GM23338 (cell line): Measurements from ENCODE around the gene PUM2. TPM values are rescaled to one million over a fixed set of nuclear protein-coding genes. Genes with fewer than 3 reads are reported as not detected.

Experiments
- ATAC-seq: fragments of 200-7000 bp; cut with Tn5 transposase; 3 replicates; pipeline ENCODE4 v1.9.1; 2020
- DNase-seq: peaks from one replicate; pipeline ENCODE4 v3.0.0-alpha.2; 2015; ENCODE audit warnings: low spot score
- H2AFZ ChIP-seq: fragments of 200-600 bp; sonication (generic); 2 replicates; pipeline ENCODE4 v1.8.0; 2016; ENCODE audit warnings: antibody characterized with exemption, mild to moderate bottlenecking, moderate library complexity
- H3F3A ChIP-seq: fragments of 200-600 bp; sonication (generic); replicated peaks from 2 replicates; pipeline ENCODE4 v1.8.0; 2017; ENCODE audit warnings: antibody characterized with exemption, mixed run types, low read depth
- H3K27ac ChIP-seq: fragments of 200-600 bp; sonication (generic); 2 replicates; pipeline ENCODE4 v1.6.1; 2016; ENCODE audit warnings: low read depth
- H3K27me3 ChIP-seq: fragments of 200-600 bp; sonication (generic); 2 replicates; pipeline ENCODE4 v1.8.0; 2016; ENCODE audit warnings: mild to moderate bottlenecking, mixed run types, moderate library complexity; ENCODE audit not compliant: insufficient read depth
- H3K36me3 ChIP-seq: fragments of 200-600 bp; sonication (generic); 2 replicates; pipeline ENCODE4 v1.8.0; 2016; ENCODE audit warnings: mild to moderate bottlenecking; ENCODE audit not compliant: insufficient read depth
- H3K4me1 ChIP-seq: fragments of 200-600 bp; sonication (generic); 2 replicates; pipeline ENCODE4 v1.8.0; 2016; ENCODE audit warnings: mild to moderate bottlenecking, moderate library complexity; ENCODE audit not compliant: insufficient read depth
- H3K4me2 ChIP-seq: fragments of 200-600 bp; sonication (generic); 2 replicates; pipeline ENCODE4 v1.7.1; 2017; ENCODE audit warnings: mixed run types
- H3K4me3 ChIP-seq: fragments of 200-600 bp; sonication (generic); 2 replicates; pipeline ENCODE4 v1.6.1; 2016; ENCODE audit warnings: mixed run types
- H3K79me2 ChIP-seq: fragments of 200-600 bp; sonication (generic); replicated peaks from 2 replicates; pipeline ENCODE4 v1.8.0; 2017; ENCODE audit warnings: mild to moderate bottlenecking; ENCODE audit not compliant: insufficient read depth
- H3K9me2 ChIP-seq: fragments of 200-600 bp; sonication (generic); 2 replicates; pipeline ENCODE4 v1.8.0; 2017; ENCODE audit not compliant: insufficient read depth
- H4K20me1 ChIP-seq: fragments of 200-600 bp; sonication (generic); replicated peaks from 2 replicates; pipeline ENCODE4 v1.8.0; 2017; ENCODE audit warnings: mild to moderate bottlenecking; ENCODE audit not compliant: insufficient read depth
- H3K27ac Mint-ChIP-seq: 2 replicates; pipeline ENCODE4 v1.8.0; 2020; ENCODE audit warnings: inconsistent platforms, mild to moderate bottlenecking, moderate library complexity, mixed read lengths
- H3K27me3 Mint-ChIP-seq: 3 replicates; pipeline ENCODE4 v1.8.0; 2022; ENCODE audit warnings: low read depth, mild to moderate bottlenecking, moderate library complexity, mixed read lengths, inconsistent platforms; ENCODE audit not compliant: insufficient read depth, poor library complexity
- H3K36me3 Mint-ChIP-seq: 3 replicates; pipeline ENCODE4 v1.8.0; 2021; ENCODE audit warnings: low read depth, mild to moderate bottlenecking, inconsistent platforms, moderate library complexity, mixed read lengths
- H3K4me1 Mint-ChIP-seq: 3 replicates; pipeline ENCODE4 v1.8.0; 2020; ENCODE audit warnings: mild to moderate bottlenecking, inconsistent platforms, mixed read lengths
- H3K4me3 Mint-ChIP-seq: 3 replicates; pipeline ENCODE4 v1.8.0; 2021; ENCODE audit warnings: moderate library complexity, mild to moderate bottlenecking, inconsistent platforms, mixed read lengths
- H3K9me3 Mint-ChIP-seq: 3 replicates; pipeline ENCODE4 v1.8.0; 2020; ENCODE audit warnings: moderate library complexity, mild to moderate bottlenecking, inconsistent platforms, mixed read lengths
- CREB1 ChIP-seq: fragments of 250-450 bp; sonication (Bioruptor Pico); IDR thresholded peaks from 2 replicates; pipeline ENCODE4 v1.5.0; 2020; ENCODE audit warnings: low read depth, mild to moderate bottlenecking, moderate library complexity
- CTCF ChIP-seq, 2 experiments: fragments of 200-600 bp in 1 of 2; sonication (generic) in 1 of 2; conservative IDR thresholded peaks; 2 replicates each; pipeline versions ENCODE4 v1.5.1 to v1.6.1; 2016 to 2017; ENCODE audit warnings: antibody characterized with exemption in 2 of 2, low read depth in 2 of 2, mild to moderate bottlenecking in 2 of 2, moderate library complexity in 1 of 2
- ETS1 ChIP-seq: IDR thresholded peaks from 2 replicates; pipeline ENCODE4 v1.6.1; 2016; ENCODE audit warnings: antibody characterized with exemption
- POLR2AphosphoS5 ChIP-seq: IDR thresholded peaks from 2 replicates; pipeline ENCODE4 v1.6.1; 2016; ENCODE audit warnings: antibody characterized with exemption, low read depth
- REST ChIP-seq: IDR thresholded peaks from one replicate; pipeline ENCODE4 v1.6.1; 2018; ENCODE audit warnings: antibody characterized with exemption; ENCODE audit not compliant: unreplicated experiment
- ZNF114 ChIP-seq: fragments of 250-450 bp; sonication (Bioruptor Pico); IDR thresholded peaks from 2 replicates; pipeline ENCODE4 v1.5.0; 2020; ENCODE audit warnings: mild to moderate bottlenecking, moderate library complexity
- ZNF331 ChIP-seq: fragments of 250-450 bp; sonication (Bioruptor Pico); IDR thresholded peaks from 2 replicates; pipeline ENCODE4 v1.5.0; 2020; ENCODE audit warnings: low read depth, mild to moderate bottlenecking, moderate library complexity
- ZNF462 ChIP-seq: fragments of 250-450 bp; sonication (Bioruptor Pico); IDR thresholded peaks from 2 replicates; pipeline ENCODE4 v1.5.0; 2020; ENCODE audit warnings: mild to moderate bottlenecking, moderate library complexity
- polyA plus RNA-seq: library from polyadenylated mRNA; unstranded; fragments of >200 nt; fragmentation: Nextera tagmentation; extraction: Ambion mirVana; gene quantifications from 2 replicates; pipeline ENCODE4 v1.2.1, GENCODE V29; 2016
- total RNA-seq: library from RNA; depleted of rRNA; stranded (reverse); fragments of >200 nt; shearing (Covaris generic); gene quantifications from 2 replicates; pipeline ENCODE4 v1.2.3, GENCODE V29; 2014

PUM2 gene
- total and polyA plus RNA-seq, 2 experiments from 2014 or later, result 29.9 to 94.1 TPM

DNA sequence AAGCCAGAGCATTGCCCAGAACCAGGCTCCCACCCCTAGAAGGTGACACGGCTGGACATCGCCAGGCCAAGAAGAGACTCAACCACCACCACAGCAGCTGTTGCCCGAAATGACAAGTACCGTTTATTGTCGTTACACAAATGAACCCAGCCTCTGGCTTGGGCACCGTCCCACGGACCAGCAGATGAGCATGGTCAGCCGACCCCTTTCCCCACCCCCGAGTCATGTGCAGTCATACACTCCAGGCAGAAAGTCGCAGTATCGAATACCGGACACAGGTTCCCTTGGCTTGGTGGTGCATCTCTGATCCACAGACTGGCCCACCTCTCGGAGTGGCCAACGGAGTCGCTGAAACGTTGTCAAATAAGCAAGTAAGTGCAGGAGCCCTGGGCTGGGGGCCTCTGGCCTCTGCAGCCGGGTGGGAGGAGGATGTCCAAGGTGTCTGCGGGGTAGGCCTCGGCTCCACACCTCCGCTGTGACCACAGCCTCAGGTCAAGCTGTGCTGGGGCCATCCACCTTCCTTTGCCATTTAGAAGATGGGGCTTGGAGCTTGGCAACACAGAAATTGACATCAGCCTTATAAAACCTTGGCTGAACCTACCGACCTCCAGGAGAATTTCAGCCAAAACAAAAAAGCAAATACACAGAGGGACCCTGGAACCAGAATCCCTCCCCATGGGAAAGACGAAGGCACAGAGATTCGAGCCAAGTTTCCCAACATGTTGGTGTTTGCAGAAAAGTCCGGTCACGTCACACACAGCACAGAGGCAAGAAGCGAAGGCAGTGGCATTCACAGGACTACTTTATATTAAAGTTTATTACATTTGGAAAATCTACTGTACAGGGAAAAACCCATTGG, 149.7 kb downstream of the PUM2 start (continued):
- TF ChIP-seq CTCF (conservative IDR thresholded peaks at IDR 0.05; ENCODE audit: low read depth in 2 of 2) (no peak), CREB1 (CRISPR knock-in tag) (no peak), ZNF114 (CRISPR knock-in tag) (no peak), ZNF331 (CRISPR knock-in tag) (no peak), REST (no peak), POLR2AphosphoS5 (no peak)

DNA sequence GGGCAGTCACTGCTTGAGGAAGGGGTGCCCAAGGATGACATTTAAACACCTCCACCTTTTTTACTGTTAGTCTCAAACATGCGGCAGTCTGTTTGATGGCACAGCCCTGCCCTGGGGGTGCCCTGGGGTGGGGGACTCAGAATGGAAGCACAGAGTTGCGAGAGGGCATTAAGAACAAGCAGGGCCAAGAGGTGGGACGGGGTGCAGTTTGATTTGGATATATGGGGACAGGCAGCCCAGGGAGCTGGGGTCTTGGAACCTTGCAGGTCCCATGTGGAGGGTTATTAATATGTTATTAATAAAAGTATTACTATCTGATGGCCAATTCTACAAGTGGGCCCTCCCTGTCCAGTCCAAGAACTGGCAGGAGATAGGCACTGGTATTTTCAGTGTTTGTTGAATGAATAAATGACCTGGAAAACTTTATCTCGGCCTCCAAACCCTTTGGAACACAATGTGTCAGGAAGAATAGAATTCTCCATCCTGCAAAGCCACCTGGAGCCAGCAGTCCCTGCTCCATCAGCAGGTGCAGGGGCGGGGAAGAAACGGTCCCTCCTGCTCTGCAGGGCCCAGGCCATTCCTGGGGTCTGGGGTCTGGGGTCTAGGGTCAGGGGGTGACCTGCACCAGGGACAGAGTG, 150.9 kb downstream of the PUM2 start:
- H3F3A ChIP-seq, result 0 out of 2 replicates have a peak, but pooled peaks cover 3% of the 10 kb centered on the region
- H3K27me3 ChIP-seq, result no peaks in the 10 kb centered on the region
- no peaks in the 10 kb centered on the region for H3K4me1 ChIP-seq
- no peak overlapping the region for H3K4me3 Mint-ChIP-seq
- H3K4me1 Mint-ChIP-seq, result peaks cover 8% of the 10 kb centered on the region
- H3K36me3 ChIP-seq, result peaks cover 7% of the 10 kb centered on the region
- H3K4me2 ChIP-seq, result no peak overlapping the region
- ATAC-seq, result no peak
- H3K27ac ChIP-seq, result no peak overlapping the region
- peaks cover 2% of the 10 kb centered on the region; the same call in 1 of the 2 replicates for H4K20me1 ChIP-seq
- H3K4me3 ChIP-seq, result no peak overlapping the region
- no peak for DNase-seq
- no peaks in the 10 kb centered on the region for H3K79me2 ChIP-seq
- no peak overlapping the region for H2AFZ ChIP-seq
- H3K27me3 Mint-ChIP-seq, result peaks cover 7% of the 10 kb centered on the region
- no peak overlapping the region for H3K27ac Mint-ChIP-seq
- peaks cover 38% of the 10 kb centered on the region for H3K36me3 Mint-ChIP-seq
- no peaks in the 10 kb centered on the region for H3K9me3 Mint-ChIP-seq
- H3K9me2 ChIP-seq, result no peaks in the 10 kb centered on the region
- TF ChIP-seq ETS1 (no peak), ZNF462 (CRISPR knock-in tag) (no peak)
